NCI-H460 (cell line): ENCODE results near the gene NHSL2. TPM values are rescaled to one million over a fixed set of nuclear protein-coding genes. Genes with fewer than 3 reads are reported as not detected.

Source experiments
- DNase-seq: peaks from one replicate; pipeline ENCODE4 v3.0.0-alpha.2; 2016; ENCODE audit warnings: low read depth; ENCODE audit errors: extremely low read depth
- total RNA-seq: library from RNA; depleted of rRNA; stranded (reverse); fragments of >200 nt; shearing (Covaris generic); gene quantifications from 2 replicates; pipeline ENCODE4 v1.2.3, GENCODE V29; 2014

Gene NHSL2
- total RNA-seq, 1 experiment from 2014 or later: 0.05 TPM

GRCh38 chrX:72100824-72101351 is 190.2 kb downstream of the NHSL2 start:
- DNase-seq: no peak

- DNase-seq: no peak
Observed at GRCh38 chrX:72101597-72102037, 191.0 kb downstream of the NHSL2 start.

DNA sequence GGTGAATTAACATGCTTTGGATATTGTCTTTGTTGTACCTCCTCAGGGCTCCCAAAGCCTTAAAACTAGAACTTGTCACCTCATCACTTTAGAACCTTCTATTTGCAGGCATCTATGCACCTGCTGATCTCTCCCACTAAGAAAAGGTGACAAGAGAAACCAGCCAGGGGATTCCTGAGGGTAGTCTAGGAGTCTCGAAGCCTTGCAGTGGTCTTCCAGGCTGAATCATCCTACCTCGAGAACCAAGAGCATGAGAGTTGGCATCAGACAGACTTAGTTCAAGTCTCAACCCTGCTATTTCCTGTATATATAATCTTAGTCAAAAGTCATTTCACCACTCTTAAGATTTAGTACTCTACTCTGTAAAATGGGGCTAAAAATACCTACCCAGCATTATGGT is 191.5 kb downstream of the NHSL2 start:
- no peak for DNase-seq

- DNase-seq: no peak
Observed at GRCh38 chrX:72102760-72103159, 192.1 kb downstream of the NHSL2 start.

DNA sequence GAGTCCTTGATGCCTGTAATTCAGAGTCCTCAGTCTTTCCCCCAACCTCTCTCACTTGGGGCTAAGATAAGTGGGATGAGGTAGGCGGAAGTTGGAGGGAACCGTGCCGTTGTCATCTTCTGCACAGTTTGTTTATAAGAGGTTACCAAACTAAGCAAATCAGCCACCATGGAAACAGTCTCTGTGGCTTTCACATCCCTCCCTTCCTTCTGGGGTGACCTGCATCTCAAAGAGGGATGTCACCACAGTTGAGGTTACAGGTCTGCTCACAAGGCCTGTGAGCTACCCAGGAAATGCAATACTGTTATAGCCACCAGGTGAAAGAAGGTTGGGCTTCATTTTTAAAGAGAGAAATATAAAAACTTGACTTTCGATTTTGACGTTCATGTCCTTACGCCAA is 194.8 kb downstream of the NHSL2 start:
- no peak for DNase-seq

DNA sequence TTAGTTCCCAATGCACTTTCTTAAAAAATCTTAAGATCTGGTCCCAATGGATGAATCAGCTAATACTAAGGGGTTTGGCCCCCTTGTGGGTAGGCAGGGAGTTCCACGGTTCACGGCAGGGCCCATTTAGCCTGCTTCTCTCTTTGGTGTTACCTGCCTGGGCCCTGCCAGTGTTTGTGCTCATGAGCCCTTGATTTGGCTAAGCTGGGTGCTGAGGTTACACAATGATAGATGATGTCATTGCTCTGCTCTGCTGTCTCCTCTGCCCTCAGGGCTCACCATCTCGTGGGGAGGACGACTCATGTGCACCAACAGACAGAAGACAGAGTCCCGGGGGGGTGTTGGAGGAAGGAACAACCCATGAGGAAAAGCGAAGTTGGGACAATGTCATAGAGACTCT is 196.7 kb downstream of the NHSL2 start:
- no peak for DNase-seq

DNA sequence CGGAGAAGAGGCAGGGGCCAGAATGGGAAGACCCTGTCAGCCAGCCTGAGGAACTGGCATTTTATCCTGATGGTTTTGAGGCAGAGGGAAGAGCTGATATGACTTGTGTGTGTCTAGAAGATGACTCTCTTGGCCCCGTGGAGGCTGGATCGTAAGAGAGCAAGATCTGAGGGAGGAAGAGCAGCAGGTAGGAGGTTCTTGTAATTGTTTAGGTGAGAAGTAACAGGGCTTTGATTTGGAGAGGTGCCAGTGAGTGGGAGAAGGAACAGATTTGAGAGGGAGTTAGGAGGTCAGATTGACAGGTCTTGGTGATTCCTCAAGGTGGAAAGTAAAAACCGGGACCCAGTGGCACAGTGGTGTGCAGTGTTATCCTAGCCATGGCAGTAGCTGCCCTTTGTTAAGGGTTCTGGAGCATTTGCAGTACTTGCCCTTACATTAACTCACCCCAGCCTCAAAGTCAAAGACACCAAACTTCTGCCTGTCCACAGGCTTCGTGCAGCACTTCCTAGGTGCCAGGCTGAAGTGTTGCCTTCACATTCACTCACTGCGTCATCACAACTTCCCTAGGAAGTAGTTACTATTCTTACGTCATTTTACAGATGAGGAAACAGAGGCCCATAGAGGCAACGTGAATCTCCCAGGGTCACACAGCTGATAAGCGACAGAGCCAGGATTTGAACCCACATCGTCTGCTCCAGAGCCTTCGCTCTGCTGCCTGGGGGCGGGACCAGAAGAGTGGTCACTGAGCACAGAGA is 197.4 kb downstream of the NHSL2 start:
- DNase-seq: no peak

GRCh38 chrX:72108666-72109065 is 198.0 kb downstream of the NHSL2 start:
- DNase-seq: no peak

- DNase-seq: no peak
Observed at GRCh38 chrX:72110051-72110875, 199.6 kb downstream of the NHSL2 start.

DNA sequence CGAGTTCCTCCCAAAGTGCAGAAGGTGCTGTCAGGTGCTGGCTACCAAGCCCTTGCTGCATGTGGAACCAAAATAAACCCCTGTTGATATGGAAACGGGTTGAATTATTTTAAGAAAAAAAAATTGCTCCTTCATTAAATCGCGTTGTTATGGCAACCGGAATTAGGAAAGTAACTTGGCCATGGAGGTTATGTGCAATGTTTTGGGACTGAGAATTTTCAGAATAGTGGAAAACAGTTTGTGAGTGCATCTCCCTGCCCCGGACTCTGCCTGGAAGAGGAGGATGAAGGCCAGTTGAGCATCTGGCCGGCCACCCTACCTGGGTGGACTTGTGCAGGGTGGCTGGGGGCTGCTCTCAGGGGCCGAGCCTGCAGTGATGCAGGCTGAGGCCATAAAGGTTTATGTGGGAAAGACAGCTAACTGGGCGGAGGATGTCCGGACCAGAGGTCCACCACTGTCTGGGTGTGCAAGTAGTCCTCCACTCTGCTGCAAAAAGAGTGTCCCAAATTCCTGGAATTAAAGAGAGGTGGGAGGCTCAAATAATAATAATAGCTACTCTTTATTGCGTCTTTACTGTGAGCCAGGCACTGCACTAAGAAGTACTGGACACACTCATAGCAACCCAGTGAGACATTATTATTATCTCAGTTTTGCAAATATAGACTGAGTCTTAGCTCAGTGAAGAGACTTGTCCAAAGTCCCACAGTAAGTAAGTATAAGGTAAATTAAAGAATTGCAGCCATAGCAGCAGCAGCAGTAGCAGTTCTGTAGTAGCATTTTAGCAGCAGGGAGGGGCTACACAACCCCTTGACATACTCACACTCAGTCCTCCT is 200.4 kb downstream of the NHSL2 start:
- no peak for DNase-seq

DNA sequence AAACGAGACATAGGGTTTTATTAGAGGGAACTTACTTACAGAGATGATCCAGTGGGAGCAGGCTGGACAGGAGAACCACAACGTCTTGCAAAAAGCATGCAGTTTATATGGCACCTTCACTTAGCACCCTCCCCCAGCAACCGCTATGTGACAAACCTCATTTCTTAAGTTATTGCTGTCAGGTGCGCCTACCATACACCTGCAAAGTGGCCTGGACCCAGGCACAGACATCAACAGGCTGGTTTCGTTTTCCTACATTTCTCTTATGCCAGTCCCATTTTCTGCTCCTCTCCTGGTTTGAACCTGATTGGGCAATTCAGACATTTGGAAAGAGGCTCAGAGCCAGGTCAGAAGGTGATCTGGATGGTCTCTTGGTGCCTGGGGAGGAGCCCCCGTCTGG is 202.8 kb downstream of the NHSL2 start:
- no peak for DNase-seq

- DNase-seq: no peak
Observed at GRCh38 chrX:72114306-72114705, 203.7 kb downstream of the NHSL2 start.

- no peak for DNase-seq
Observed at GRCh38 chrX:72114807-72115206, 204.2 kb downstream of the NHSL2 start.

DNA sequence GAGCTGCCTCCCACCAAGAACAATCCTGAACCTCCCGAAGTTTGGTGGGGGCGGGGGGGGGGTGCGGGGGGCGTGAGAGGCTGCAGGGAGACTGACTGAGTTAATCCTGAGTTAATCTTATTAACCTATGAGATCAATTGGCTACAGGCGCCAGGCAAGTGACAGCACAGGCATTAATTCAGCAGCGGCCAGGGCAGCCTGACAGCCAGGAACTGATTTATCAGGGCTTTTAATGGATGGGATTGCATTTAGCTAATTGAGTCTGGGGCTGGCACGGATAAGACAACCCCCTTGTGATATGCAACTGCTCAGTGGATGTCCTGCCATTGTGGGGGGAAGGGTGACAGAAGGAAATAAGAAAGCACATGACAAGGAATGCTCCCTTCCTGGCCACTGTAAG is 204.7 kb downstream of the NHSL2 start:
- no peak for DNase-seq

GRCh38 chrX:72117636-72118210 is 207.1 kb downstream of the NHSL2 start:
- DNase-seq: no peak

GRCh38 chrX:72120837-72121236 is 210.2 kb downstream of the NHSL2 start:
- no peak for DNase-seq

DNA sequence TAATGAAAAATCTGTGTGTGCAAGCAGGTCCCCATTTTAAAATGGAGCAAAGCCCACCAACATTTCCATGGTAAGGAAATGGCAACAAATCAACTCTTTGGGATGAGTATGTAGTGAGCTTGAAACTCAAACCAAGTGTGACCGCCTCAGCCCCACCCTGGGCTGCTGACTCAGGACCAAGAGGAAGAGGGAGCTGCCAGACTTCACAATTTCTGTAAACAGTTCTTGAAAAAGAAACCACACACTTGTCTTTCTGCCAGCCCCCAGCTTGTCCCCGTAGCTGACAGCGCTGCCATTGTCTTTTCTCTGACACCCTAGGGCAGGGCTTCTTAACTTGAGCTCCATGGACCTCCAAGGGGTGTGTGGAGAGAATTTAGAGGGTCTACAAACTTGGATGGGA is 210.7 kb downstream of the NHSL2 start:
- DNase-seq: no peak

DNA sequence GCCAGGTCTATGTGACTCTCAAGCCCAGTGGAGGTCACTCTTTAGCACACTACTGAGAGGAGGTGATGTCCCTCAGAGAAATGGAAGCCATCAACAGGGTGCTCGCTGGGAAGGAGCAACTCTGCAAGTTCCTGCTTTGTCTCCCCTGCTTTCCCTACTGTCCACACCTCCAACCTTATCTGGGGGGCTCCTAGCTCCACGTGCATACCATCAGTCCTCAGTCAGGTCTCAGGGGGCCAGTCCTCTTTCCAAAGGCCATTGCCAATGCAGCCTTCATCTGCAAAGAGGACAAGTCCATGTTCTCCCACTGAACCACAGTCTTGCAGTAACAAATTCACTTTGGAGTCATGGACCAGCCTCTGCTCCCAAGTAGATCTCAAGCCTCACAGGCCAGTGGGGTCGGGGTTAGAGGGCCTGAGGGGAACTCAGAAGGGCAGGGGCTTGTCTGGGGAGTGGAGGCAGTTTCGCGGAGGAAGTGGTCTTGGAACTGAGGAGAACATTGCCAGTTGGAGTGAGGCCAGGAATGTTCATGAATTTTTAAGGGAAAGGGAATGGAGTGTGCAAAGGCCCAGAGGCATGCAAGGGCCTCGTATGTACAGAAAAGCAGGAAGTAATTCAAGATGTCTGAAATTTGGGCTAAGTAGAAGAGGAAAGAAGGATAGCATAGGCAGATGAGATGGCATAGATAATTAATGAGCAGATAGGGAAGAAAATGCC is 212.1 kb downstream of the NHSL2 start:
- no peak for DNase-seq

GRCh38 chrX:72123471-72124185 is 213.0 kb downstream of the NHSL2 start:
- DNase-seq: no peak
